BJ (cell line): Measurements from ENCODE around the gene SDCCAG8. TPM values are rescaled to one million over a fixed set of nuclear protein-coding genes. Genes with fewer than 3 reads are reported as not detected.

Experiments
- CTCF ChIA-PET: fragments of 350-600 bp; formaldehyde crosslinking; extraction: SDS; loops from one replicate; lab custom pipeline; 2021; ENCODE audit warnings: antibody characterized with exemption, inconsistent platforms; lab: Yijun Ruan, JAX
- POLR2A ChIA-PET: fragments of 300-600 bp; sonication (Branson Sonifier 250); formaldehyde crosslinking; extraction: SDS; loops from one replicate; lab custom pipeline; 2021; ENCODE audit warnings: antibody characterized with exemption; lab: Charles Lee
- DNase-seq: peaks from one replicate; pipeline ENCODE4 v3.0.0-alpha.2; 2011; ENCODE audit warnings: low read depth
- H3K27me3 ChIP-seq: 2 replicates; pipeline ENCODE4 v1.6.0; 2011; ENCODE audit warnings: low read length; ENCODE audit not compliant: control insufficient read depth, insufficient read depth
- H3K36me3 ChIP-seq: 2 replicates; pipeline ENCODE4 v1.5.1; 2011; ENCODE audit warnings: low read length; ENCODE audit not compliant: control insufficient read depth, insufficient read depth
- H3K4me3 ChIP-seq: 2 replicates; pipeline ENCODE4 v1.5.1; 2011; ENCODE audit warnings: low read depth, mild to moderate bottlenecking, control low read depth, low read length
- polyA plus RNA-seq: library from polyadenylated mRNA; depleted of rRNA; stranded (reverse); fragments of >200 nt; gene quantifications from 2 replicates; pipeline ENCODE4 v1.2.3, GENCODE V29; 2011; rRNA removed
- small RNA-seq: library from RNA; depleted of rRNA; stranded (forward); fragments of <200 nt; gene quantifications from one replicate; pipeline ENCODE3, GENCODE V24; 2012; ENCODE audit warnings: low replicate concordance, low read depth; ENCODE audit not compliant: insufficient read length
- TF ChIP-seq, protein P1 (sequence below): IDR thresholded peaks from 2 replicates; pipeline ENCODE4 v1.5.1; 2011; ENCODE audit warnings: low read depth, mild to moderate bottlenecking, control low read depth, inconsistent platforms, low read length, moderate library complexity; ENCODE audit not compliant: insufficient read depth

Gene SDCCAG8
- polyA plus RNA-seq, 1 experiment: 17.0 TPM

- CTCF ChIA-PET: no interaction called here
- no peak for DNase-seq
- no peaks in the 10 kb centered on the region for H3K27me3 ChIP-seq
- no peaks in the 10 kb centered on the region for H3K36me3 ChIP-seq
- POLR2A ChIA-PET: interaction anchor here (0.7 kb wide), 1 partner anchor 10 kb away, joined by 5 read pairs; no protein-coding TSS in a partner anchor
- TF ChIP-seq, protein P1, sequence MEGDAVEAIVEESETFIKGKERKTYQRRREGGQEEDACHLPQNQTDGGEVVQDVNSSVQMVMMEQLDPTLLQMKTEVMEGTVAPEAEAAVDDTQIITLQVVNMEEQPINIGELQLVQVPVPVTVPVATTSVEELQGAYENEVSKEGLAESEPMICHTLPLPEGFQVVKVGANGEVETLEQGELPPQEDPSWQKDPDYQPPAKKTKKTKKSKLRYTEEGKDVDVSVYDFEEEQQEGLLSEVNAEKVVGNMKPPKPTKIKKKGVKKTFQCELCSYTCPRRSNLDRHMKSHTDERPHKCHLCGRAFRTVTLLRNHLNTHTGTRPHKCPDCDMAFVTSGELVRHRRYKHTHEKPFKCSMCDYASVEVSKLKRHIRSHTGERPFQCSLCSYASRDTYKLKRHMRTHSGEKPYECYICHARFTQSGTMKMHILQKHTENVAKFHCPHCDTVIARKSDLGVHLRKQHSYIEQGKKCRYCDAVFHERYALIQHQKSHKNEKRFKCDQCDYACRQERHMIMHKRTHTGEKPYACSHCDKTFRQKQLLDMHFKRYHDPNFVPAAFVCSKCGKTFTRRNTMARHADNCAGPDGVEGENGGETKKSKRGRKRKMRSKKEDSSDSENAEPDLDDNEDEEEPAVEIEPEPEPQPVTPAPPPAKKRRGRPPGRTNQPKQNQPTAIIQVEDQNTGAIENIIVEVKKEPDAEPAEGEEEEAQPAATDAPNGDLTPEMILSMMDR: no peak
- H3K4me3 ChIP-seq: no peak overlapping the region
Measured at GRCh38 chr1:243548516-243548915, 292.7 kb downstream of the SDCCAG8 start.

GRCh38 chr1:243549108-243549507 is 293.3 kb downstream of the SDCCAG8 start:
- TF ChIP-seq, protein P1: no peak
- Histone ChIP-seq H3K27me3 (no peaks in the 10 kb centered on the region), H3K36me3 (no peaks in the 10 kb centered on the region), H3K4me3 (no peak overlapping the region)
- ChIA-PET CTCF (interaction anchor here (0.7 kb wide), 1 partner anchor 202 kb away, joined by 3 read pairs; no protein-coding TSS in a partner anchor), POLR2A (interaction anchor here (0.7 kb wide), 1 partner anchor 10 kb away, joined by 5 read pairs; no protein-coding TSS in a partner anchor)
- DNase-seq: no peak

Small RNA genes lying within 50 kb of the gene (small RNA-seq; reads per million reads assigned to genes)
- 2.9 reads per million, percentile 36 among the genes with 10 or more reads in this experiment for gene MIR4677

Other genes starting within 250 kb of the SDCCAG8 start
- 42.0 and 56.6 TPM in 2 replicates for gene CEP170, start 760 bp upstream of the SDCCAG8 start, polyA plus RNA-seq